Neural cell (in vitro differentiated cells): Measurements from ENCODE around the gene PLAC8L1. TPM values are rescaled to one million over a fixed set of nuclear protein-coding genes. Genes with fewer than 3 reads are reported as not detected.

Experiments used
- H2AFZ ChIP-seq: fragments of 200-600, 300-800 bp; sonication (generic), shearing (Covaris generic); 2 replicates; pipeline ENCODE4 v1.6.0; 2014; ENCODE audit warnings: low read depth, mild to moderate bottlenecking, antibody characterized with exemption, low read length, moderate library complexity
- H3F3A ChIP-seq: fragments of 200-600 bp; shearing (Covaris generic); 2 replicates; pipeline ENCODE4 v1.6.1; 2016; ENCODE audit warnings: mild to moderate bottlenecking, moderate library complexity, mixed read lengths, antibody characterized with exemption, low read length; ENCODE audit not compliant: insufficient read depth, poor library complexity, severe bottlenecking
- H3K27ac ChIP-seq: fragments of 200-600, 300-800 bp; sonication (generic), shearing (Covaris generic); 2 replicates; pipeline ENCODE4 v1.5.1; 2014; ENCODE audit warnings: mild to moderate bottlenecking, low read length, moderate library complexity
- H3K27me3 ChIP-seq: fragments of 300-800, 200-600 bp; sonication (generic), shearing (Covaris generic); 2 replicates; pipeline ENCODE4 v1.6.0; 2014; ENCODE audit warnings: mild to moderate bottlenecking, low read depth, low read length, moderate library complexity; ENCODE audit not compliant: insufficient read depth
- H3K36me3 ChIP-seq: fragments of 300-800, 200-600 bp; sonication (generic), shearing (Covaris generic); 2 replicates; pipeline ENCODE4 v1.5.1; 2014; ENCODE audit warnings: mild to moderate bottlenecking, antibody characterized with exemption, low read length, moderate library complexity; ENCODE audit not compliant: insufficient read depth
- H3K4me2 ChIP-seq: fragments of 300-800, 200-600 bp; sonication (generic), shearing (Covaris generic); 2 replicates; pipeline ENCODE4 v1.6.0; 2014; ENCODE audit warnings: mild to moderate bottlenecking, low read length
- H3K4me3 ChIP-seq: fragments of 300-800, 200-600 bp; sonication (generic), shearing (Covaris generic); 2 replicates; pipeline ENCODE4 v1.5.1; 2014; ENCODE audit warnings: mild to moderate bottlenecking, low read length, moderate library complexity
- H3K79me2 ChIP-seq: fragments of 200-600 bp; shearing (Covaris generic); replicated peaks from 2 replicates; pipeline ENCODE4 v1.6.0; 2014; ENCODE audit warnings: mild to moderate bottlenecking, low read length, moderate library complexity; ENCODE audit not compliant: insufficient read depth
- H3K9ac ChIP-seq: fragments of 300-800, 200-600 bp; sonication (generic), shearing (Covaris generic); 2 replicates; pipeline ENCODE4 v1.6.1; 2016; ENCODE audit warnings: mild to moderate bottlenecking, low read length, mixed read lengths
- H3K9me2 ChIP-seq: fragments of 200-600 bp; shearing (Covaris generic); 2 replicates; pipeline ENCODE4 v1.6.1; 2016; ENCODE audit warnings: mild to moderate bottlenecking, low read length, mixed read lengths; ENCODE audit not compliant: insufficient read depth
- H3K9me3 ChIP-seq: fragments of 200-600, 300-800 bp; sonication (generic), shearing (Covaris generic); 2 replicates; pipeline ENCODE4 v1.6.1; 2016; ENCODE audit warnings: mild to moderate bottlenecking, mixed run types, low read length, moderate library complexity, mixed read lengths
- H4K20me1 ChIP-seq: fragments of 200-600 bp; shearing (Covaris generic); 2 replicates; pipeline ENCODE4 v1.6.1; 2016; ENCODE audit warnings: mild to moderate bottlenecking, mixed run types; ENCODE audit not compliant: insufficient read depth
- CTCF ChIP-seq: fragments of 450-650 bp; IDR thresholded peaks from 2 replicates; pipeline ENCODE4 v1.5.1; 2014; ENCODE audit warnings: antibody characterized with exemption, mild to moderate bottlenecking, moderate library complexity; ENCODE audit not compliant: poor library complexity, severe bottlenecking
- EP300 ChIP-seq: fragments of 450-650 bp; conservative IDR thresholded peaks from 2 replicates; pipeline ENCODE4 v1.6.1; 2014; ENCODE audit warnings: antibody characterized with exemption, mild to moderate bottlenecking, moderate library complexity; ENCODE audit not compliant: poor library complexity, severe bottlenecking
- EZH2 ChIP-seq: fragments of 200-600, 300-800 bp; shearing (Covaris generic), sonication (generic); IDR thresholded peaks from 2 replicates; pipeline ENCODE4 v1.6.1; 2014; ENCODE audit warnings: antibody characterized with exemption, low read length, borderline replicate concordance, mild to moderate bottlenecking; ENCODE audit not compliant: insufficient read depth, poor library complexity, severe bottlenecking
- MXI1 ChIP-seq: fragments of 450-650 bp; conservative IDR thresholded peaks from 2 replicates; pipeline ENCODE4 v1.6.1; 2014; ENCODE audit warnings: antibody characterized with exemption, mild to moderate bottlenecking; ENCODE audit not compliant: poor library complexity, severe bottlenecking
- POLR2AphosphoS5 ChIP-seq: IDR thresholded peaks from 2 replicates; pipeline ENCODE4 v1.6.1; 2012
- RAD21 ChIP-seq: fragments of 450-650 bp; conservative IDR thresholded peaks from 2 replicates; pipeline ENCODE4 v1.6.1; 2014; ENCODE audit warnings: antibody characterized with exemption, mild to moderate bottlenecking, moderate library complexity
- REST ChIP-seq: IDR thresholded peaks from 2 replicates; pipeline ENCODE4 v1.6.1; 2012; ENCODE audit warnings: borderline replicate concordance
- SMC3 ChIP-seq: fragments of 450-650 bp; conservative IDR thresholded peaks from 2 replicates; pipeline ENCODE4 v1.6.1; 2014; ENCODE audit warnings: antibody characterized with exemption, mild to moderate bottlenecking, moderate library complexity; ENCODE audit not compliant: poor library complexity
- TAF1 ChIP-seq: IDR thresholded peaks from 2 replicates; pipeline ENCODE4 v1.6.1; 2012; ENCODE audit warnings: low read depth
- polyA plus RNA-seq: library from polyadenylated mRNA; depleted of rRNA; stranded (reverse); fragments of >200 nt; gene quantifications from 2 replicates; pipeline ENCODE4 v1.2.3, GENCODE V29; 2014

PLAC8L1 gene
- polyA plus RNA-seq, 1 donor from 2014 or later: 0.93 TPM

GRCh38 chr5:146084376-146084775, 21.0 kb downstream of the PLAC8L1 start:
- H3K9me3 ChIP-seq: no peaks in the 10 kb centered on the region
- no peaks in the 10 kb centered on the region for H3K27me3 ChIP-seq
- H3K9me2 ChIP-seq: no peaks in the 10 kb centered on the region
- H3K27ac ChIP-seq: no peak overlapping the region
- H3F3A ChIP-seq: no peaks in the 10 kb centered on the region
- H4K20me1 ChIP-seq: no peaks in the 10 kb centered on the region
- no peaks in the 10 kb centered on the region for H3K79me2 ChIP-seq
- H2AFZ ChIP-seq: no peak overlapping the region
- H3K9ac ChIP-seq: no peak overlapping the region
- no peak overlapping the region for H3K4me2 ChIP-seq
- TF ChIP-seq SMC3 (no peak), MXI1 (no peak), REST (no peak), TAF1 (no peak), POLR2AphosphoS5 (no peak), EP300 (no peak), EZH2 (no peak), RAD21 (no peak), CTCF (no peak)
- no peaks in the 10 kb centered on the region for H3K36me3 ChIP-seq
- no peak overlapping the region for H3K4me3 ChIP-seq

GRCh38 chr5:146082798-146083197, 22.6 kb downstream of the PLAC8L1 start:
- Histone ChIP-seq H3K79me2 (no peaks in the 10 kb centered on the region), H3K27me3 (no peaks in the 10 kb centered on the region), H3K9ac (no peak overlapping the region), H3K27ac (no peak overlapping the region), H2AFZ (no peak overlapping the region), H3F3A (no peaks in the 10 kb centered on the region), H3K9me3 (no peaks in the 10 kb centered on the region), H3K36me3 (no peaks in the 10 kb centered on the region), H3K4me3 (no peak overlapping the region), H3K4me2 (no peak overlapping the region), H4K20me1 (no peaks in the 10 kb centered on the region), H3K9me2 (no peaks in the 10 kb centered on the region)
- TF ChIP-seq SMC3: no peak
- no peak for TF ChIP-seq TAF1
- TF ChIP-seq POLR2AphosphoS5: no peak
- TF ChIP-seq MXI1: no peak
- TF ChIP-seq EZH2: no peak
- no peak for TF ChIP-seq EP300
- TF ChIP-seq REST: no peak
- TF ChIP-seq RAD21: no peak
- no peak for TF ChIP-seq CTCF
